PC-9 (cell line): ENCODE measurements around the gene ZBTB4. TPM values are rescaled to one million over a fixed set of nuclear protein-coding genes. Genes with fewer than 3 reads are reported as not detected.
A peak's percentile ranks its signal among the peaks of the same experiment; 100 is the strongest.

Source experiments
- BruUV-seq: library from RNA; stranded (reverse); fragments of 400-500 nt; replicated peaks from 2 replicates; lab custom pipeline; 2021; lab: Mats Ljungman, UMichigan
- CTCF ChIA-PET: fragments of 300-600 bp; sonication (Branson Sonifier 250); formaldehyde crosslinking; loops from one replicate; lab custom pipeline; 2022; ENCODE audit warnings: antibody characterized with exemption; lab: Charles Lee
- POLR2A ChIA-PET: fragments of 300-600 bp; sonication (Branson Sonifier 250); formaldehyde crosslinking; loops from one replicate; lab custom pipeline; 2022; ENCODE audit warnings: antibody characterized with exemption; ENCODE audit not compliant: unreplicated experiment; lab: Charles Lee
- DNase-seq, 2 experiments: peaks; one replicate each; pipeline versions ENCODE4 v3.0.0 to v3.0.0-alpha.2; 2015 to 2022; ENCODE audit warnings: mixed read lengths in 1 of 2
- H2AFZ ChIP-seq: fragments of 200-600 bp; sonication (generic); 2 replicates; pipeline ENCODE4 v1.8.1; 2017; ENCODE audit warnings: antibody characterized with exemption
- H3F3A ChIP-seq: fragments of 200-600 bp; sonication (generic); 2 replicates; pipeline ENCODE4 v1.8.1; 2017; ENCODE audit warnings: antibody characterized with exemption, mild to moderate bottlenecking, low read depth; ENCODE audit not compliant: insufficient read depth
- H3K27ac ChIP-seq: fragments of 200-600 bp; sonication (generic); 2 replicates; pipeline ENCODE4 v1.6.1; 2016; ENCODE audit warnings: mixed run types
- H3K27me3 ChIP-seq: fragments of 200-600 bp; sonication (generic); 2 replicates; pipeline ENCODE4 v1.6.1; 2016; ENCODE audit warnings: low read depth, mixed run types; ENCODE audit not compliant: insufficient read depth
- H3K36me3 ChIP-seq: fragments of 200-600 bp; sonication (generic); 2 replicates; pipeline ENCODE4 v1.6.1; 2016; ENCODE audit warnings: low read depth, mixed run types
- H3K4me1 ChIP-seq: fragments of 200-600 bp; sonication (generic); replicated peaks from 2 replicates; pipeline ENCODE4 v1.6.1; 2016; ENCODE audit warnings: mixed run types; ENCODE audit not compliant: insufficient read depth
- H3K4me2 ChIP-seq: fragments of 200-600 bp; sonication (generic); 2 replicates; pipeline ENCODE4 v1.6.1; 2017; ENCODE audit warnings: mixed run types
- H3K4me3 ChIP-seq: fragments of 200-600 bp; sonication (generic); 2 replicates; pipeline ENCODE4 v1.6.1; 2016; ENCODE audit warnings: mixed run types
- H3K79me2 ChIP-seq: fragments of 200-600 bp; sonication (generic); 2 replicates; pipeline ENCODE4 v1.6.1; 2017; ENCODE audit warnings: low read depth, mixed run types
- H3K9me2 ChIP-seq: fragments of 200-600 bp; sonication (generic); 2 replicates; pipeline ENCODE4 v1.8.1; 2017; ENCODE audit warnings: mild to moderate bottlenecking; ENCODE audit not compliant: insufficient read depth
- H3K9me3 ChIP-seq: fragments of 200-600 bp; sonication (generic); 2 replicates; pipeline ENCODE4 v1.8.1; 2016; ENCODE audit warnings: low read depth; ENCODE audit not compliant: insufficient read depth
- H4K20me1 ChIP-seq: fragments of 200-600 bp; sonication (generic); 2 replicates; pipeline ENCODE4 v1.8.1; 2017; ENCODE audit not compliant: insufficient read depth
- EZH2 ChIP-seq: fragments of 200-600 bp; sonication (generic); IDR thresholded peaks from 2 replicates; pipeline ENCODE4 v1.8.0; 2017; ENCODE audit warnings: antibody characterized with exemption, low read depth
- intact Hi-C: fragments of 100-400 bp; cut with micrococcal nuclease; formaldehyde crosslinking; loops from one replicate; pipeline ENCODE4 v1.10.0; 2022; ENCODE audit not compliant: unreplicated experiment
- total RNA-seq: library from RNA; stranded (reverse); gene quantifications from 2 replicates; pipeline ENCODE4 v1.2.3, GENCODE V29; 2021
- TF ChIP-seq, protein P1 (sequence below): fragments of 200-600 bp; sonication (generic); conservative IDR thresholded peaks from 2 replicates; pipeline ENCODE4 v1.6.1; 2017; ENCODE audit warnings: mixed run types, antibody characterized with exemption, mild to moderate bottlenecking, moderate library complexity

ZBTB4 gene
- total RNA-seq, 1 experiment from 2014 or later = 54.0 TPM

DNA sequence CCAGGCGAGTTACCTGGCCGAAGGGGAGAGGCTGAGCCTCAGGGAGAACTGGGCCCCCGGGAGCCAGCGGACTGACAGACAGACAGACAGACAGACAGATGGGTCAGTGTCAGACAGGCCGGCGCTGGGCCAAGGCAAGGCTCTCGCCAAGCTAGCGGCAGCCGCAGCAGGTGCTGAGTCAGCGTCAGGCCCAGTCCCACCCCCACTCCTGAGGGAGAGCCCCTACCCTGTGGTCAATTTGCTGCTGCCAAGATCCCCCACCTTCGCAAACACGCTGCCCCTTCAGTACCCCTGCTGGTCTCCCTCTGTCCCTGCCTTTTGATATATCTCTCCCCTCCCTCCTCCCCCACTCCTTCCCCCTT is 38.6 kb downstream of the ZBTB4 start:
- peaks cover 8% of the 10 kb centered on the region; the same call in 1 of the 2 replicates for H3K79me2 ChIP-seq
- H3K4me3 ChIP-seq = no peak overlapping the region
- H2AFZ ChIP-seq = no peak overlapping the region
- POLR2A ChIA-PET = interaction anchor here (1.1 kb wide), 1 partner anchor 39 kb away, joined by 26 read pairs; the partner anchor contains the start of gene ZBTB4
- H3K27me3 ChIP-seq = no peaks in the 10 kb centered on the region
- no peaks in the 10 kb centered on the region for H4K20me1 ChIP-seq
- no TSS peak for BruUV-seq
- DNase-seq = no peak
- CTCF ChIA-PET = interaction anchor here (0.5 to 1.1 kb wide), 6 partner anchors 10 to 660 kb away, joined by 3 to 10 read pairs (median 3); no protein-coding TSS in a partner anchor
- no peaks in the 10 kb centered on the region for H3K9me3 ChIP-seq
- no peaks in the 10 kb centered on the region for H3K9me2 ChIP-seq
- peaks cover 9% of the 10 kb centered on the region; the same call in 1 of the 2 replicates for H3F3A ChIP-seq
- peak overlapping the region; percentile 90; the same call in 1 of the 2 replicates for H3K4me2 ChIP-seq
- H3K4me1 ChIP-seq = peaks cover 19% of the 10 kb centered on the region
- H3K27ac ChIP-seq = no peak overlapping the region
- H3K36me3 ChIP-seq = no peaks in the 10 kb centered on the region
- intact Hi-C loops = no loop called here
- TF ChIP-seq, protein P1, sequence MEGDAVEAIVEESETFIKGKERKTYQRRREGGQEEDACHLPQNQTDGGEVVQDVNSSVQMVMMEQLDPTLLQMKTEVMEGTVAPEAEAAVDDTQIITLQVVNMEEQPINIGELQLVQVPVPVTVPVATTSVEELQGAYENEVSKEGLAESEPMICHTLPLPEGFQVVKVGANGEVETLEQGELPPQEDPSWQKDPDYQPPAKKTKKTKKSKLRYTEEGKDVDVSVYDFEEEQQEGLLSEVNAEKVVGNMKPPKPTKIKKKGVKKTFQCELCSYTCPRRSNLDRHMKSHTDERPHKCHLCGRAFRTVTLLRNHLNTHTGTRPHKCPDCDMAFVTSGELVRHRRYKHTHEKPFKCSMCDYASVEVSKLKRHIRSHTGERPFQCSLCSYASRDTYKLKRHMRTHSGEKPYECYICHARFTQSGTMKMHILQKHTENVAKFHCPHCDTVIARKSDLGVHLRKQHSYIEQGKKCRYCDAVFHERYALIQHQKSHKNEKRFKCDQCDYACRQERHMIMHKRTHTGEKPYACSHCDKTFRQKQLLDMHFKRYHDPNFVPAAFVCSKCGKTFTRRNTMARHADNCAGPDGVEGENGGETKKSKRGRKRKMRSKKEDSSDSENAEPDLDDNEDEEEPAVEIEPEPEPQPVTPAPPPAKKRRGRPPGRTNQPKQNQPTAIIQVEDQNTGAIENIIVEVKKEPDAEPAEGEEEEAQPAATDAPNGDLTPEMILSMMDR = no peak
- no peak for TF ChIP-seq EZH2

DNA sequence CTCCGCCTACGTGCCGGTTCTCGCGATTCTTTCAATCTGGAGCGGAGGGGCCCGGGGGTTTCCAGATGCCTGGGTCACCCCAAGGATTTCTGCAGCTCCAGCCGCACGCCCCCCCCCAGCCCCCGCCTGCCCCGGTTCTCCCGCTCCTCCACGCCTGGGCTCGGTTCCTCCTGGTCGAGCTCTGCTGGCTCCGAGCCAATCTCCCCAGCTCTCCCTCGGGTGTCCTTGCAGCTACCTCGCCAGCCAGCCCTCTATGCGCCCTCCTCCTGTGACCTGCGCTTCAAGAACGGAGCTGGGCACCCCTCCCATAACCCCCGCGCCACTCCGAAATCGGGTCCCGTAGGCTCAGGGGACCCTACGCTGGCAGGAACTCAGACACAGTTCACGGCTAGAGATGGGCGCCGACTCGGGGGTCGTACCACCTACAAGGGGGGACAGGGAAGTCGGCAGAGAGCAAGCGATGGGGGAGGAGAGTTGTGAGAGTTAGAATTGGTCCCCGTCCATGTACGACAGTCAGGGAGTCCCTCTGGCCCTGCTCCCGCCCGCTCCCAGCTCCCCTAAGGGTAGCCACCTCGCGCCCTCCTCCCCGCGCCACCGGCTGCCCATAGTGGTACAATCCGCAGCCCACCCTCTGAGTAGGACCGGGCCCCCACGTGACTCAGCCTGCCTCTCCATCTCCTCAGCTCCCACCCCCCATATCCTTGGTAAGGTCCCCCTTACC is 39.2 kb downstream of the ZBTB4 start:
- Histone ChIP-seq H3K4me3 (peak overlapping the region; percentile 71), H3K9me2 (no peaks in the 10 kb centered on the region), H4K20me1 (no peaks in the 10 kb centered on the region), H3K27ac (no peak overlapping the region), H3K9me3 (no peaks in the 10 kb centered on the region), H3F3A (peaks cover 13% of the 10 kb centered on the region; the same call in 1 of the 2 replicates), H2AFZ (peak overlapping the region; percentile 78), H3K4me1 (peaks cover 19% of the 10 kb centered on the region), H3K79me2 (peaks cover 8% of the 10 kb centered on the region; the same call in 1 of the 2 replicates), H3K4me2 (peak overlapping the region; percentile 90), H3K36me3 (no peaks in the 10 kb centered on the region), H3K27me3 (no peaks in the 10 kb centered on the region)
- DNase-seq = peak in 1 of 2 experiments; percentile 51
- TF ChIP-seq, protein P1 = no peak
- TF ChIP-seq EZH2 = no peak
- no TSS peak for BruUV-seq
- ChIA-PET CTCF (interaction anchor here (0.5 to 1.1 kb wide), 2 partner anchors 13 to 660 kb away, joined by 3 read pairs; no protein-coding TSS in a partner anchor), POLR2A (interaction anchor here (0.7 to 1.1 kb wide), 3 partner anchors 19 to 247 kb away, joined by 15 to 26 read pairs (median 21); partner anchors contain the start of gene ZBTB4)
- intact Hi-C loops = no loop called here

DNA sequence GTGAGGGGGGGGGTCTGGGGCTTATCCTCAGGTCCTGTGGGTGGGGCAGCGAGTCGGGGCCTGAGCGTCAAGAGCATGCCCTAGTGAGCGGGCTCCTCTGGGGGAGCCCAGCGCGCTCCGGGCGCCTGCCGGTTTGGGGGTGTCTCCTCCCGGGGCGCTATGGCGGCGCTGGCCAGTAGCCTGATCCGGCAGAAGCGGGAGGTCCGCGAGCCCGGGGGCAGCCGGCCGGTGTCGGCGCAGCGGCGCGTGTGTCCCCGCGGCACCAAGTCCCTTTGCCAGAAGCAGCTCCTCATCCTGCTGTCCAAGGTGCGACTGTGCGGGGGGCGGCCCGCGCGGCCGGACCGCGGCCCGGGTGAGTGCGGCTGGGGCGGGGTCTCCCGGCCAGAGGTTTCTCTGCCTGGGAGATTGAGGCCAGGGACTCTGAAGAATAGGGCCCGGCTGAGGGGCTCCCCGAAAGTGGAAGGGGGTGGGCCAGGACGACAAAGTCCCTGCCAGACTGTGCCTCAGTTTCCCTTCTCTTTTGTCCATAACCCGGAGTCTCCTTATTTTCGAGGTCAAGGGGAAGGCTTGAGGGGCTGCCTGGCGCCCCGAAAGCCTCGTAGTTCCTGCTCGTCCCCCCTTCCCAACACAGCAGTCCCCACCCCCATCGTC is 39.8 kb downstream of the ZBTB4 start, which contains the start of gene FGF11:
TSS of gene FGF11 (plus strand) at position 51 of the 651 bp plus-strand sequence. CDS start at position 160, 109 bp downstream.
- Histone ChIP-seq H3K36me3 (no peaks in the 10 kb centered on the region), H3K4me2 (peak within 1 kb of the TSS; percentile 90), H3K9me3 (no peaks in the 10 kb centered on the region), H3K79me2 (peaks cover 8% of the 10 kb centered on the region; the same call in 1 of the 2 replicates), H2AFZ (peak within 1 kb of the TSS; percentile 78), H4K20me1 (no peaks in the 10 kb centered on the region), H3F3A (peaks cover 13% of the 10 kb centered on the region; the same call in 1 of the 2 replicates), H3K9me2 (no peaks in the 10 kb centered on the region), H3K27ac (no peak within 1 kb of the TSS), H3K4me1 (peaks cover 17% of the 10 kb centered on the region), H3K27me3 (no peaks in the 10 kb centered on the region), H3K4me3 (peak within 1 kb of the TSS; percentile 71)
- BruUV-seq = no TSS peak
- CTCF ChIA-PET = no interaction called here
- POLR2A ChIA-PET = interaction anchor here (0.8 kb wide), 1 partner anchor 20 kb away, joined by 21 read pairs; no protein-coding TSS in a partner anchor
- TF ChIP-seq EZH2 = no peak
- DNase-seq = peak in 1 of 2 experiments; percentile 31
- intact Hi-C loops = loop anchor here (5.0 kb wide), 1 partner anchor 63 kb away; no protein-coding TSS in a partner anchor
